Mesenchymal stem cell (in vitro differentiated cells and primary cell): Measurements from ENCODE around the gene USP35. TPM values are rescaled to one million over a fixed set of nuclear protein-coding genes. Genes with fewer than 3 reads are reported as not detected.

ENCODE experiments used
- DNase-seq: peaks from one replicate; pipeline ENCODE4 v3.0.0-alpha.2; 2013
- H2AFZ ChIP-seq: one replicate; pipeline ENCODE4 v1.6.1; 2013; ENCODE audit warnings: low read depth, mild to moderate bottlenecking, control low read depth, inconsistent platforms, low read length, moderate library complexity
- H2AK5ac ChIP-seq: 2 replicates; pipeline ENCODE4 v1.6.1; 2013; ENCODE audit warnings: low read length, moderate library complexity, mild to moderate bottlenecking, inconsistent platforms; ENCODE audit not compliant: severe bottlenecking
- H2BK120ac ChIP-seq: one replicate; pipeline ENCODE4 v1.6.1; 2013; ENCODE audit warnings: low read depth, mild to moderate bottlenecking, inconsistent platforms, low read length, moderate library complexity
- H2BK12ac ChIP-seq, 2 experiments: one replicate each; pipeline ENCODE4 v1.6.1; 2013; ENCODE audit warnings: inconsistent platforms in 2 of 2, low read length in 2 of 2, mild to moderate bottlenecking in 2 of 2, moderate library complexity in 2 of 2, control low read depth in 1 of 2
- H2BK15ac ChIP-seq: one replicate; pipeline ENCODE4 v1.6.1; 2013; ENCODE audit warnings: mild to moderate bottlenecking, low read depth, inconsistent platforms; ENCODE audit not compliant: poor library complexity, severe bottlenecking
- H2BK5ac ChIP-seq: 2 replicates; pipeline ENCODE4 v1.6.1; 2013; ENCODE audit warnings: low read depth, mild to moderate bottlenecking, low read length, control low read depth, inconsistent platforms; ENCODE audit not compliant: poor library complexity, severe bottlenecking
- H3K14ac ChIP-seq, 2 experiments: one replicate each; pipeline ENCODE4 v1.6.1; 2013; ENCODE audit warnings: inconsistent platforms in 2 of 2, low read length in 2 of 2, control low read depth in 1 of 2, mild to moderate bottlenecking in 1 of 2, moderate library complexity in 1 of 2
- H3K18ac ChIP-seq, 2 experiments: one replicate each; pipeline ENCODE4 v1.6.1; 2013; ENCODE audit warnings: inconsistent platforms in 2 of 2, low read length in 2 of 2, control low read depth in 1 of 2, low read depth in 1 of 2, mild to moderate bottlenecking in 1 of 2
- H3K23ac ChIP-seq, 2 experiments: one replicate each; pipeline ENCODE4 v1.6.1; 2013; ENCODE audit warnings: inconsistent platforms in 2 of 2, low read length in 2 of 2, mild to moderate bottlenecking in 2 of 2, moderate library complexity in 2 of 2, control low read depth in 1 of 2
- H3K27ac ChIP-seq: 2 replicates; pipeline ENCODE4 v1.5.1; 2013; ENCODE audit warnings: mild to moderate bottlenecking, moderate library complexity, low read length, control low read depth, inconsistent platforms; ENCODE audit not compliant: poor library complexity, severe bottlenecking
- H3K27me3 ChIP-seq, 2 experiments: 2 replicates each; pipeline versions ENCODE4 v1.6.1 to v1.7.0; 2013; ENCODE audit warnings: low read length in 2 of 2, mild to moderate bottlenecking in 2 of 2, moderate library complexity in 2 of 2, control low read depth in 1 of 2, inconsistent platforms in 1 of 2; ENCODE audit not compliant: control insufficient read depth in 1 of 2, insufficient read depth in 1 of 2
- H3K36me3 ChIP-seq, 2 experiments: 2 replicates each; pipeline versions ENCODE4 v1.6.1 to v1.7.0; 2013; ENCODE audit warnings: low read length in 2 of 2, control low read depth in 1 of 2, inconsistent platforms in 1 of 2, low read depth in 1 of 2, mild to moderate bottlenecking in 1 of 2; ENCODE audit not compliant: insufficient read depth in 2 of 2, control insufficient read depth in 1 of 2
- H3K4ac ChIP-seq, 2 experiments: one replicate each; pipeline ENCODE4 v1.6.1; 2013; ENCODE audit warnings: inconsistent platforms in 2 of 2, low read length in 2 of 2, mild to moderate bottlenecking in 2 of 2, moderate library complexity in 2 of 2, control low read depth in 1 of 2, low read depth in 1 of 2
- H3K4me1 ChIP-seq: 2 replicates; pipeline ENCODE4 v1.6.1; 2013; ENCODE audit warnings: low read depth, low read length, control low read depth; ENCODE audit not compliant: control insufficient read depth, insufficient read depth
- H3K4me2 ChIP-seq: 2 replicates; pipeline ENCODE4 v1.6.1; 2013; ENCODE audit warnings: low read length, mild to moderate bottlenecking, inconsistent platforms; ENCODE audit not compliant: poor library complexity, severe bottlenecking
- H3K4me3 ChIP-seq, 2 experiments: 2 replicates each; pipeline versions ENCODE4 v1.5.1 to v1.7.0; 2013; ENCODE audit warnings: low read length in 2 of 2, mild to moderate bottlenecking in 2 of 2, control low read depth in 1 of 2, low read depth in 1 of 2; ENCODE audit not compliant: insufficient read depth in 1 of 2
- H3K79me1 ChIP-seq: replicated peaks from 2 replicates; pipeline ENCODE4 v1.6.1; 2013; ENCODE audit warnings: mild to moderate bottlenecking, control low read depth, low read length, inconsistent platforms; ENCODE audit not compliant: poor library complexity, severe bottlenecking
- H3K9ac ChIP-seq: 2 replicates; pipeline ENCODE4 v1.7.0; 2013; ENCODE audit warnings: mild to moderate bottlenecking, low read length, moderate library complexity
- H3K9me3 ChIP-seq: 2 replicates; pipeline ENCODE4 v1.7.0; 2013; ENCODE audit warnings: mild to moderate bottlenecking, low read length; ENCODE audit not compliant: control insufficient read depth
- H4K8ac ChIP-seq: one replicate; pipeline ENCODE4 v1.6.1; 2013; ENCODE audit warnings: inconsistent platforms, mild to moderate bottlenecking, low read length, moderate library complexity
- H4K91ac ChIP-seq: one replicate; pipeline ENCODE4 v1.6.1; 2013; ENCODE audit warnings: mild to moderate bottlenecking, low read length, inconsistent platforms
- WGBS: methylation state at CpG from one replicate; pipeline ENCODE4 v1.1.7; 2013; ENCODE audit warnings: mixed read lengths; 5-methylcytosine and 5-hydroxymethylcytosine counted together
- polyA plus RNA-seq, 2 experiments: library from polyadenylated mRNA; stranded (reverse); fragments of 200-250 nt; gene quantifications; one replicate each; pipeline ENCODE4 v1.2.3, GENCODE V29; 2013

Gene USP35
- polyA plus RNA-seq (2013, experiment 1 of 2) = 7.1 TPM
- polyA plus RNA-seq (2013, experiment 2 of 2) = 6.9 TPM

GRCh38 chr11:78188286-78189173, at the start of gene USP35, which contains the start of gene KCTD21:
Gene USP35, plus strand, starts transcription at chr11:78188919. Its CDS starts 7,327 bp downstream, at chr11:78196246.
Gene KCTD21, minus strand, starts transcription at chr11:78188626. Its CDS starts 14,072 bp downstream, at chr11:78174554.
- H3K14ac ChIP-seq = peak within 1 kb of the TSS in 1 of 2 experiments; percentile 80
- H3K9ac ChIP-seq = peak within 1 kb of the TSS; percentile 91
- H4K8ac ChIP-seq = peak within 1 kb of the TSS; percentile 88
- 1% methylated on average over 58 of the region's 74 CpGs for WGBS
- H3K23ac ChIP-seq = peak within 1 kb of the TSS in 1 of 2 experiments; percentile 42
- H3K4me1 ChIP-seq = peaks cover 32% of the 10 kb centered on the region
- peak within 1 kb of the TSS; percentile 79 for H3K4me2 ChIP-seq
- peak; percentile 98 for DNase-seq
- peak within 1 kb of the TSS; percentile 24 to 67 for H2BK12ac ChIP-seq
- H4K91ac ChIP-seq = peak within 1 kb of the TSS; percentile 91
- H2BK5ac ChIP-seq = no peak within 1 kb of the TSS
- no peaks in the 10 kb centered on the region for H3K27me3 ChIP-seq
- peak within 1 kb of the TSS; percentile 56 to 94 for H3K18ac ChIP-seq
- H3K36me3 ChIP-seq = peaks cover 8 to 13% of the 10 kb centered on the region in 2 experiments
- peaks cover 30% of the 10 kb centered on the region for H3K79me1 ChIP-seq
- H3K27ac ChIP-seq = peak within 1 kb of the TSS; percentile 12
- no peak within 1 kb of the TSS for H2BK120ac ChIP-seq
- H3K9me3 ChIP-seq = no peaks in the 10 kb centered on the region
- H2BK15ac ChIP-seq = no peak within 1 kb of the TSS
- peak within 1 kb of the TSS; percentile 92 to 95 for H3K4me3 ChIP-seq
- H2AFZ ChIP-seq = peak within 1 kb of the TSS; percentile 90
- peak within 1 kb of the TSS; percentile 61 to 92 for H3K4ac ChIP-seq
- H2AK5ac ChIP-seq = peak within 1 kb of the TSS; percentile 18

GRCh38 chr11:78139422-78140391, 49.0 kb upstream of the USP35 start, which contains the start of gene ALG8:
Gene ALG8, minus strand, starts transcription at chr11:78139626. Its CDS starts 38 bp downstream, at chr11:78139588.
- peak within 1 kb of the TSS; percentile 93 for H4K8ac ChIP-seq
- peak within 1 kb of the TSS; percentile 95 for H3K9ac ChIP-seq
- peak within 1 kb of the TSS in 1 of 2 experiments; percentile 49 for H3K14ac ChIP-seq
- H2BK15ac ChIP-seq = no peak within 1 kb of the TSS
- peak; percentile 95 for DNase-seq
- H3K4me3 ChIP-seq = peak within 1 kb of the TSS; percentile 82 to 91
- peaks cover 0 to 18% of the 10 kb centered on the region in 2 experiments for H3K36me3 ChIP-seq
- peaks cover 2% of the 10 kb centered on the region for H3K4me1 ChIP-seq
- H2BK12ac ChIP-seq = peak within 1 kb of the TSS in 1 of 2 experiments; percentile 16
- peak within 1 kb of the TSS; percentile 80 for H4K91ac ChIP-seq
- peak within 1 kb of the TSS; percentile 64 to 96 for H3K18ac ChIP-seq
- H3K27ac ChIP-seq = peak within 1 kb of the TSS; percentile 73
- H2BK120ac ChIP-seq = peak within 1 kb of the TSS; percentile 42
- peaks cover 10% of the 10 kb centered on the region for H3K79me1 ChIP-seq
- no peak within 1 kb of the TSS for H2BK5ac ChIP-seq
- H3K23ac ChIP-seq = no peak within 1 kb of the TSS
- no peaks in the 10 kb centered on the region for H3K27me3 ChIP-seq
- no peaks in the 10 kb centered on the region for H3K9me3 ChIP-seq
- peak within 1 kb of the TSS; percentile 72 for H2AFZ ChIP-seq
- H3K4me2 ChIP-seq = peak within 1 kb of the TSS; percentile 84
- H3K4ac ChIP-seq = peak within 1 kb of the TSS; percentile 41 to 68
- WGBS = 7% methylated on average over 49 of the region's 52 CpGs
- H2AK5ac ChIP-seq = peak within 1 kb of the TSS; percentile 15

GRCh38 chr11:78140392-78141077, 48.2 kb upstream of the USP35 start:
- Histone ChIP-seq H3K14ac (no peak overlapping the region), H3K36me3 (peaks cover 0 to 12% of the 10 kb centered on the region in 2 experiments), H2BK5ac (no peak overlapping the region), H2BK12ac (no peak overlapping the region), H3K4me3 (peak overlapping the region in 1 of 2 experiments; percentile 91), H3K4me1 (peaks cover 2% of the 10 kb centered on the region), H3K4ac (no peak overlapping the region), H2BK15ac (no peak overlapping the region), H3K27ac (no peak overlapping the region), H3K18ac (no peak overlapping the region), H3K9me3 (no peaks in the 10 kb centered on the region), H3K79me1 (peaks cover 10% of the 10 kb centered on the region), H4K91ac (no peak overlapping the region), H2AK5ac (no peak overlapping the region), H3K4me2 (no peak overlapping the region), H3K23ac (no peak overlapping the region), H4K8ac (no peak overlapping the region), H2AFZ (no peak overlapping the region), H2BK120ac (no peak overlapping the region), H3K27me3 (no peaks in the 10 kb centered on the region), H3K9ac (peak overlapping the region; percentile 95)
- WGBS = 88% methylated on average over 17 of the region's 17 CpGs
- no peak for DNase-seq
